Hematopoietic multipotent progenitor cell treated with erythropoietin and hydrocortisone succinate and interleukin-3 and kit ligand, for 8 days (in vitro differentiated cells): ENCODE results near the gene SDHB.

Experiments used
- DNase-seq: peaks from one replicate; pipeline ENCODE4 v3.0.0-alpha.2; 2015

SDHB gene

DNA sequence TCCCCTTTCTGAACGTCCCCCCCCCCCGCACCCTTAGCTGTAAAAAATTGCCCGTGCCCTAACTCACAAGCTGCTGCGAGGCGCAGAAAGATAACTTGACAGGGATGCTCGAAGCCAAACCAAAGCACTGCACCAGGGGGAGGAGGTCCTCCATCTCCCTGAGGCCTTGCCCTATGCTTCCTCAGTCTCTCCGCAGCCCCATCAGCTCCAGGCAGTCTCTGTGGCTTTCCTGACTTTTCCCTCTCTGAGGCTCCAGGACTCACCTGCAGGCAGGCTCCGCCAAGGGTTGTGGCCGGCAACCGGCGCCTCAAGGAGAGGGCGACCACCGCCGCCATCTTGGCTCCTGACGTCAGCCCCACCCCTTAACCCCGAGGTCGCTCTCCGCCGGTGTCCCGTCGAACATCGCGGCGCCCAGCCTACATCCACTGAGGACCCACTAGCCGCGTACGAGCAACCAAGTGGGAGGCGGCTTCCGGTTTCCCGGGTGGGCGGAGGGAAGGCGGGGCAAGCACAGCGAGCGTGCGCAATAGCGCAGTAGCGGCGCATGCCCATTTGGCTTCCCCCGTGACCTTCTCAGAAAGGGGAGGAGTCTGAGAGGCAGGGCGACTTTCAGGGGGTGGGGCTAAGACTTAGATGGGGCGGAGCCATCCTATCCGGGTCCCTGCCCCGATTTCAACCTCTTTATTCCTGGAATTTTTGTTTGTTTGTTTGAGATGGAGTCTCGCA lies at the start of gene SDHB:
Gene SDHB, minus strand, starts transcription at position 348 of the 726 bp plus-strand sequence. Its CDS starts 13 bp downstream, at position 335.
- DNase-seq, result peak; percentile 97

DNA sequence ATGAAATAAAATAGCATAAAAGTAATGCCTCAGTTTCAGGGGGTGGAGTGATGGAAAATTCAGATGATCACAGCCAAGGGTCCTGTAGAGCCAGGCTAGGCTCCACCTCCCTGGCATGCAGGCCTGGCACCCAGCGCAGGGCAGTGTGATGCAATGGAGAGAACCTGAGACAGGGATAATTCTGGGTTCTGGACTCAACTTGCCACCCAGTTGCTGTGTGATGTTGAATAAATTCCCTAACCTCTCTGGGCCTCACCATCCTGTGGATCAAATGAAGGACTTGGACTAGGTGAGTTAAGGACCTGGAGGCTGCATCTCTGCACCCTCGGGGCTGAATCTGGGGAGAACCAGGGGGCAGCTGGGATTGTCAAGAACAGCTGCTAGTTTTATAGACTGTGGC lies 48.4 kb upstream of the SDHB start:
- DNase-seq, result no peak

DNA sequence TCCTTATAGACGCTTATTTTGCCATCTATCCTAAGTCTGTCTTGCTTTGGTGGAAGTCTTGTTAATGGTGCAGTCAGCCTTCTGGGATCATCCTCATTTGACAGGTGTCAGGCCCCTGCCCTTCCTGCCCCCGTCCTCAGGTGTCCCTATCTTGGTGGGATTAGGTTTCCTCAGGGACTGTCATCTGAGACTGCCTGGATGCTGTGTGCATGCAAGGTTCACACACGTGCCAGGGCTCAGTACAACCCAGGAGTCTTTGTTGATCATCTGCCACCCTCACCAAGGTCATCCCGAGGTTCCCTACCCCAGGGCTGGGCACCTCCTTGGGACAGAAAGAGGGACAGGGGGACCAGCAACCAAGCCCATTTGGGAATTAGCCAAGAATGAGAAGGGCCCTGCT lies 47.4 kb upstream of the SDHB start:
- no peak for DNase-seq

DNA sequence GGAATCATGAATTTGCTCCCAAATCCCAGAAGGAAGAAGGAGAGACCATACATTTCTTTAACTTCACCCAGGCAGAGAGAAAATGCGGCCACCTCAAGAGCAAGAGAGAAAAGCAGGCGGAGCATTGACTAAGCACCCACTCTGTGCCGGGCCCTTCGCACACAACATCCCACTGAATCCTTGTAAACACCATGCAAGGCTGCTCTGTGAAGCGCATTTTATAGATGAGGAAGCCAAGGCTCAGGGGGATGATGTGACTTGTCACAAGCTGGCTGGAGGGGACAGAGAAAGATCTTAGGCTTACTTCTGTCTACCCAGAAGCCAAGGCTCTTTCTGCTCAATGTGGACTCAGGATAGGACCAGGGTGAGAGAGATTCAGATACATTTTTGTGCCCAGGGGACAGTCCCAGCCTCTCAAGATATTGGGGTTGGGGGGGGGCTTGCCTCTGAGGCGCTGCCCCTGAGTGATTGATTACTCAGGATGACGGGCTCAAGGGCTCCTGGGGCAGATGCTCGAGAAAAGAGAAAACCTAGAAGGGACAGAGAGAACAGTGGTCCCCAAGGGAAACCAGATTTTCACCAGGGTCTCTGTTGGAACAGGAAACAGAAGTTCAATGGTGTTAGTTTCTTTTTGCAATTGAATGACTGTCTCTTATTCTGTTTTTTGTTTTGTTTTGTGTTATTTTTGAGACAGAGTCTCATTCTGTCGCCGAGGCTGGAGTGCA lies 45.9 kb upstream of the SDHB start:
- DNase-seq, result no peak

DNA sequence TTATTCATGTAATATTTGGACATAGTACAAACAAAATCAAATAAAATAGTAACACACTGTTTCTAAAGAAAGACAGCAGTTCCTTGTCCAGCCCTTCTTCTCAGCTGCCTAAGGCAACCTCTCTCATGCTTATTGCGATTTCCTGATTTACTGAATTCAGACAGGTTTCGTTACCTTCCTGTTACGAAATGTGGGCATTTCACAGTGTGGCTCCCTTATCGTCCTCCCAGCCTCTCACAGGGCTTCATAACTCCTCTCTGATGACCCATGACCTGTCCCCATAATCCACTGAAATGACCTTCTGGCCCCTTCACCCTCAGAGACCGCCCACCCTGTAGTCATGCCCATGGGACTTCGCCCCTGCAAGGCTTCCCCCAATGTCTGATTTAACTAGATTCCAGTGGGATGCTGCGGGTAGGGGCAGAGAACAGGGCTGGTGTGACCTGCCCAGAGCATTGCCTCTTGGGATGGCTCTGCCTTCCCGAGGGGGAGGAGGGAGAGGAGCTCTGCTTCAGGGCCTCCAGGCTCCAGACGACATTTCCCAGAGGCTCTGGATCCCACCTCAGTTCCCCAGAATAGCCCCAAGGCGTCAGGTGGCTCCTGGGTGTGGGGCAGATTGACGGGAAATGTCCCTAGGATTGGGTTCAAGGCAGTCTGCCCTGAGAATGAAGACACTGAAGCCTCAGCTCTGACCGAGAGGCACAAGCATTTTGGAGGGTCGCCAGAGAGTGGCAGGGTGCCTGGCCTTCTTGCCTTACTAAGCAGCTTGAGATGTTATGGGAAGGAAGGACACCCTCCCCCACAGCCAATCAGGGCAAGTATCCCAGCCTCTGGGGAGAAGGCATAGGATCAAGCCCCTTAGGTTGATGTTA lies 44.9 kb upstream of the SDHB start:
- DNase-seq, result no peak

DNA sequence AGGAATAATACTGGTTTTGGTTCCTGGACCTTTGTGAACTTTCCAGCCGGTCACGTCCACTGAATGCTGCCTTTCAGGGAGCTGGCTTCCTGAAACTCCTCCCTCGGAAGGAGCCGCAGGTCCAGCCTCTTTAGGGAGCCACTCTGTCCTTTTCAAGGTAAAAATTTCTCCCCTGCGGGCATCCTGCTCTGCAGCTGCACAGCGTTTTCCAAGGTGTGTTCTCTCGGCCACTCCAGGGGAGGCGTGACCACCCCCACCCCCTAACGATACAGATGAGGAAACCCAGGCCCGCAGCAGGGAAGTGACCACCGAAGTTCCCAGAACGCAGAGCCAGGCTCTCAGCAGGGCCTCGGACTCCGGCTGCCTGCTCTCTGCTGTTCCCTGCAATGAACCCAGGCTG lies 44.0 kb upstream of the SDHB start:
- DNase-seq, result no peak

DNA sequence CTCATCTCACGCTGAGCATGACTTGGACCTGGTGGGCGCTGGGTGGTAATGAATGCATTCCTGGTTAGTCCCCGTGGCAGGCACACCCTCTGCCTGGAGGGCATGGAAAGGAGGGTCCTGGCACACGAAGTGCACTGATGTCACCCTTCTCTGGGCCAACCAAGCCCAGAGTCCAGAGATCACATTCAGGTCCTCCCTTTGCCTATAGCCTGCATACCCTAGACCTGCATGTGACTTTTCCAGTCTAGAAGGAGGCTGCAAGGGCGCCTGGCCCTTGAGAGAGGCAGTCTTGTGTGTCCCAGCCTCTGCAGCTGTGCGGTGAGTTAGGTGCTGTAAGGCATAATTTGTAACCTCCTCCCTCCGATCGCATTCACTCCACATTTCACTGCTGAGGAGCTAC lies 43.3 kb upstream of the SDHB start:
- DNase-seq, result no peak

DNA sequence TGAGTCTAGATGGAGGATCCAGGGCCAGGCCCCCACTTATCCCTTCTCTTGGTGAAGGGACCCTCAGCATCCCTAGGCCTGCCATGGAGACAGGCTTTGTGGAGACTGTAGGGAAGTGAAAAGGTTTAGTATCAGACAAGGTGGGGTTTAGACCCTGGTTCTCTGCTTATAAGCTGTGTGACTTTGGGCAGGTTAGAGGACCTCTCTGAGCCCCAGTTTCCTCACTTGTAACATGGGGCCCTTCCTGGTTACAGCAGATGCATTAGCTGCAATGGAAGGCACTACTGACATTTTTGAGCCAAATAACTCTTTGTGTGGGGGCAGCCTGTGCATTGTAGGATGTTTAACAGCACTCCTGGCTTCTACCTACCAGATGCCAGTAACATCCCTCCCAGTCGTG lies 42.8 kb upstream of the SDHB start:
- no peak for DNase-seq

DNA sequence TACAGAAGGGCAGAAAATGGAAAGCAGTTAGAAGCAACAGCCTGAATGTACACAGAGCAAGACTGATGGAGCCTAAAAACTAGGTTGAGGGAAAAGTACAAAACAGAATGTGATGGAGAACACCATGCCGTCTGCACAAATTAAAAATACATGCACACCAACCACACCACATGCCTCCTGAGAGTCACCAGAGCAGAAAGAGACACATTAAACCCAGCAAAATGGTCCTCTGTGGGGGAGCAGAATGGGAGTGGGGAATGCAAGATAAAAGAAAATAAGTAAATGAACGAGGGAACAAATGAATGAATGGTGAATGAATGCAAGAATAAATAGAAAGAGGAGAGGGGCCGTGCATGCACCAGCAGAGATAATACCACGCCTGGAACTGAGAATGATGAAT lies 41.3 kb upstream of the SDHB start:
- DNase-seq, result no peak

DNA sequence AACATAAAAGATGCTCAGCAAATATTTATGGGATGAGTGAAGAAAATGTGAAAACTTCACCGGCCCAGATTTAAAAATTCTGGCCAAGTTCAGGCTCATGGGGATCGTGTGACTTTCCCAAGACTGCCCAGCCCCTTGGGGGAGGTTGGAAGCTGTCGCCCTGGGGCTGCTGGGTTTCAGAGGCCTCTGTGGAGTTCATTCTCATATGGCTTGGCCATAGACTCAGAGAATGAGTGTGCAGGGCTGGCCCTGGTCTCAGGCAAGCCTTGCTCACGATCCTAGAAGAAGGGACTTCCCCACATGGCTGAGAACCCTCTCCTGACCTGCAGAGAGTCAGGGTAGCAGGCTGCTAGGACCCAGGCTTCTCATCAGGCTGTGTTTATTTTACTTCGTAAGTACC lies 40.8 kb upstream of the SDHB start:
- no peak for DNase-seq

DNA sequence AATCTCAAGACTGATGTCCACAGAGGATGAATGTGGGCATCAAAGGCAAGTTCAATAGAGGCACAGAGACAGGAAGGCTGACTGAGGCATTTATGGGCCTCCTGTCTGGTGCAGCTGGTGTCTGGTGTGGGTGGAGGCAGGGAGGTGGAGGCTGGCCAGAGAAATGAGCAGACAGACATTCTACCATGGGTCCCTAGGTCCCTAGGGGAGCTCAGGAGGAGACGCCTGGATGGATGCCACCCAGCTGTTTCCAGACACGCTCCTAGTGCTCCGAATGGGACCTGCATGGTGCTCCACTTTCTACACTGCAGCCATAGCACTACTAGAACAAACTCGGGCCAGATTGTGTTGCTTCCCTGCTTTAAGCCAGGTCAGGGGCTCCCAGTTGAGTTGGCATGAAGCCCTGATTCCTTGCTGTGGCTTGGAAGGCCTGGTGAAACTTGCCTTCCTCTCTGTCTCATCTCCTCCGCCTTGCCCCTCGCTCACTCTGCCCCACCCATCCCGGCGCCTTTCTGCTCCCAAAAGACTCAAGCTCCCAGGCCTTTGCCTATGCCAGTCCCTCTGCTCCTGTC lies 40.1 kb upstream of the SDHB start:
- no peak for DNase-seq

DNA sequence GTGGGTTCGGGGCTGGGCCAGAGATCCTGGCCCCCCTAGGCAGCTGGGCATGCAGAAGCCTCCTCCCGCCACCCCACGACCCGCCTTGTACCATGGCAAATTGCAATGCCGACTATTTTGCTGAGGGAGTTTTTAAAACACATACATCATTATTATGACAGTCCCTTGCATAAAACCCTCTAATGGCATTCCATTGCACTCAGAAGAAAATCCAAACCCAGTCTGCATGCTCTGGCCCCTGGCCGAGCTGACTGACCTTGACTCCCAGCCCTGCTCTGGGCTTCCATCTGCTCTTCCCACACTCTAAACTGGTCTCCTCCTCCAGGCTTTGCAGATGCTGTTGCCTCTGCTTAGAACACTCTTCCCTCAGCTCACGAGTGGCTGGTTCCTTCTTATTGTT lies 37.4 kb upstream of the SDHB start:
- DNase-seq, result no peak

DNA sequence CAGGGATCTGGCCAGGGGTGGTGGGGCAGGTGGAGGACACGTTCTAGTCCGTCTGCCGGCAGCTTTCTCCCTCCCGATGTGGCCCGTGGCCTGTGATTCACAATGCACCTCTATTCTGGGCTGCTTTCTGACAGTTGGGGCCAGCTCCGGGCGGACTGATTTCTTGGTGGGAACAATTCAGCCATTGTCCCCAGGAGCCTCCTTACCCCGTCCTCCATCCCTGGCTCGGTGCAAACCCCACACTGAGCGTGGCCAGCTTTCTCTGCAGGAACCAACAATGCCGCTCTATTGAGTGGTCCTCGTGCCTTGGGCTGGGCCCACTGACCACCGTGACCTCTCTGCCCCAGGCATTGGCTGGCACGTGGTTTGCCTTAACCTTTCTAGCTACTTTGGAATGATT lies 35.7 kb upstream of the SDHB start:
- DNase-seq, result no peak

DNA sequence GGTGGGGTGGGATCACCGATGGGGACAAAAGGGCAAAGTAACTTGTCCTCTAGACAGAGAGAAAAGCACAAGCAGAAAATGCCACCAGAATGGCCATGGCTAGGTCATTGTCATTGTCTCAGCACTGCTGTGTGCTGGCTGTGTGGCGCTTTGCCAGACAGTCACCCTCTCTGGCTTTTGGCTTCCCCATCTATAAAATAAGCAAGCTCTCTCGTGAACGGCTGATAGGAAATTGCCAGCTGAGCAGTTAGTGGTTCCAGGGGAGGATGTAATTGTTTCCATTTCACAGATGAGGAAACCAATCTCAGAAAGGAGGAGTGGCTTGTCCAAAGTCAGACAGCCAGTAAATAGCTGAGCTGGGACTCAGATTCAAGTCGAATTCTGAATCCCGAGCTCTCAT lies 32.9 kb upstream of the SDHB start:
- DNase-seq, result no peak

DNA sequence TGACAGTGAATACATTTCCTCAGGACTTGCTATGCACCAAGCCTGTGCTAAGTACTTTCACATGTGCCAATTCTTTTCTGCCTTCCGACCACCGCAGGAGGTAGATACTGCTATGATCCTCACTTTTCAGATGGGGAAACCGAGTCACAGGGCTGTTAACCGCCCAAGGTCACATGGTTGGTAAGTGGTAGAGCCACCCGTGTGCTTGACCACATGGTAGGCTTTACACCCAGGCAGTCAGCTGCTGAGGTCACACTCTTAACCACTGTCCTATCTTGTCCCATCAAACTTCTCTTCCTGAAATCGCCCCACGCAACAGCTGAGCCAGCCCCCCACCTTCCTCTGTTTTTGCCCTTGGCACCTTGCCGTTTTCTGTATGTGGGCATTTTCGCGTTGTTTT lies 31.0 kb upstream of the SDHB start:
- DNase-seq, result no peak

DNA sequence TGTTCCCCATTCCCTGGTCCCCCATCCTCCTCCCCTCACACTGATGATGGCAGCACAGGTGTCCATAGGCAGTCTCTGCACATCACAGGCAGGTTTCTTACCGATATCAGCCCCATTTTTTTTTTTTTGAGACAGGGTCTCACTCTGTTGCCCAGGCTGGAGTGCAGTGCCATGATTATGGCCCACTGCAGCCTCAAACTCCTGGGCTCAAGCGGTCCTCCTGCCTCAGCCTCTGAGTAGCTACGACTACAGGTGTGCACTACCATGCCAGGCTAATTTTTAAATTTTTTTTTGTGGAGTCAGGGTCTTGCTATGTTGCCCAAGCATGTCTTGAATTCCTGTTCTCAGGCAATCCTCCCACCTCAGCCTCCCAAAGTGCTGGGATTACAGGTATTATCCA lies 28.9 kb upstream of the SDHB start:
- no peak for DNase-seq

DNA sequence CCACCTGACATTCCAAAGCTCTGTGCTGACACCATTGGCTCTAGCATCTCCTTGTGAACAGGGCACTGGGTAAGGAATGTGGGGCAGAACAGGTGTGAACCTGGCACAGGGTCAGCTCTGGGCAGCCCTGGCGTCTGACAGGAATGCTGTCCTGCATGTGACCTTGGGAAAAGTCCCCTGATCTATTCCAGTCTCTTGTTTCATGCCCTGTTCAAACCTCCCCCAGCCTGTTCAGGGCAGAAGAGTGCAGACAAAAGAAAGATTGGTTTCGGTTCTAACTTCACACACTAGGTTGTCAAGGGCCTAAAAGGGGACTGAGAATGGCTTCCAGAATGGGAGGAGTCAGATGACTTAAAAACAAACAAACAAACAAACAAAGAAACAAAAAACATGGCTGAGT lies 27.6 kb upstream of the SDHB start:
- no peak for DNase-seq

DNA sequence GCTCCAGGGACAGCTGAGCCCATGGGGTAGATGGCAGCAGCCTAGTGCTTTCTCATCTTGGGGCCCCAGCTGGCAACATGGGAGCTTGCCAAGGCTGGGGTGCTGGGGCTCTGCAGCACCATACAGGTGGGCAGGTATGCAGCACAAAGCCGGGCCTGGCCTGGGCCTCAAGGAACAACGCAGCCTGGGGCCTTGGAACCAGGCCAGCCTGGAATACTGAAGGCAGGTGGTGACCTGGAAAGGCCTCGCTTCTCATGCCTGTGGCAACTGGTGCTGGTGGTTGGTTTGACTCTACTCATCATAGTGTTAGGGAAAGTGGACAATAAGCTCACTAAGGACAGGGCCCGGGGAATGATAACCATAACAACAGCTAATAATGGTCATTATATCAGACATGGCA lies 27.0 kb upstream of the SDHB start:
- no peak for DNase-seq

DNA sequence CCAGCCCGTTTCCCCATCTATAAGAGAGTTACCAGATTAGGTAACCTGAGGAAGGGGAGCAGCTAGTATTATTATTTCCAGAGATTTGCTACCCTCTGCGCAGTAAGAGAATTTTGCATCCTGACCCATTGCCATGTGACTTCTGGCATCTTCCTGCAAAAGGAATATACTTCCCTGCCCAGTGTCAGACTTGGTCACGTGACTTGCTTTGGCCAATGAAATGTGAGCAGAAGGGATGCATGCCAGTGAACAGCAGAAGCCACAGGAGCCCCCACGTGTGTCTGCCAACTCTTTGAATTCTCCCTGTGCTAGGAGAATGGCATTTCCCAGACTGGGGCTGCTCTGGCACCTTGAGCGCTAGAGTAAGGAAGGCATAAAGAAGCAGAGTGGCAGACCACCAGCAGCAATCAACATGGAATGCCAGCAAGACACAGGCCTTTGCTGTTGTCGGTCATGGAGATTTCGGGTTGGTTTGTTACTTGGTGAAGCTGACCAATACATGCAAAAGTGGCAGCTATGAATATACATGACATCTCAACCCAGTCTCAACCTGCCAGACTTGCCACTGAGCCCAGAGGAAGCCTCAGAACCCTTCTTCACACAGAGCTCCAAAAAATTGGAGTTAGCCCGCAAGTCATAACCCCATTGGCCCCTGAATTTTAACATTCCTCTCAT lies 26.4 kb upstream of the SDHB start:
- no peak for DNase-seq

DNA sequence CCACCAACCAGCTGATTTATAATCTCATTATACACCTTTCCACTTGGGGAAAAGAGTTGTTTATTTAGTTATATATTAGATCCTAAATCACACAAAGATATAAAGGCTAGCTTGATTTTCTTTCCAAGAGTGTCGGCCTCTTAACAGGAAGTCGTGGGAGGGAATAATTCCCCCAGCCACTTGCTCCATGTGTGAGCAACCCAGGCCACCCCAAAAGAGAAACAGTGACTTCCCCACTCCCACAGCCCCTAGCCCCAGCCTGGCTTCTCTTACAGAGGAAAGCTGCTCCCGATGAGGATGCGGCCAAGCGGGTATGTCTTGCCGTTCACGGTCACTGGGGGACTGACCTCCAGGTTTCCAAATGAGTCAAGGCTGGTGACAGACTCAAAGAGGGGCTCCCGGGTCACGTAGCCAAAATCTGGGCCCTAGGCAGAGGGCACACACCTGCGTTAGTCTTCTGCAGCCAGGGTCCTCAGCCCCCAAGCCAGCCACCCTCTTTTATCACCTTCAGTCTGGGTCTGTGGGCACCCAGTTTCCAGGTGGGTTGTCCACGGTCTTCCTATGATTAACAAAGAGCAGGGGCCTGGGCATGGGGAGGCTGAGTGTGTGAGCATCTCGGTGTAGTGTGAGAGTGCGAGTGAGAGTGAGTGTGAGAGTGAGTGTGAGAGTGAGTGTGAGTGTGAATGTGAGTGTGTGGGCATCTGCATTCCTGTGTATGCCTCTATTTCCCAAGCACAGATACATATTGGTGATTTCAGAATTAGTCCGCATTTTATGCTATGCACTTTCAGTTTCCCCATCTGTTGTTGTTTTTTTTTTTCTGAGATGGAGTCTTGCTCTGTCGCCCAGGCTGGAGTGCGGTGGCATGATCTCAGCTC lies 25.4 kb upstream of the SDHB start:
- no peak for DNase-seq

DNA sequence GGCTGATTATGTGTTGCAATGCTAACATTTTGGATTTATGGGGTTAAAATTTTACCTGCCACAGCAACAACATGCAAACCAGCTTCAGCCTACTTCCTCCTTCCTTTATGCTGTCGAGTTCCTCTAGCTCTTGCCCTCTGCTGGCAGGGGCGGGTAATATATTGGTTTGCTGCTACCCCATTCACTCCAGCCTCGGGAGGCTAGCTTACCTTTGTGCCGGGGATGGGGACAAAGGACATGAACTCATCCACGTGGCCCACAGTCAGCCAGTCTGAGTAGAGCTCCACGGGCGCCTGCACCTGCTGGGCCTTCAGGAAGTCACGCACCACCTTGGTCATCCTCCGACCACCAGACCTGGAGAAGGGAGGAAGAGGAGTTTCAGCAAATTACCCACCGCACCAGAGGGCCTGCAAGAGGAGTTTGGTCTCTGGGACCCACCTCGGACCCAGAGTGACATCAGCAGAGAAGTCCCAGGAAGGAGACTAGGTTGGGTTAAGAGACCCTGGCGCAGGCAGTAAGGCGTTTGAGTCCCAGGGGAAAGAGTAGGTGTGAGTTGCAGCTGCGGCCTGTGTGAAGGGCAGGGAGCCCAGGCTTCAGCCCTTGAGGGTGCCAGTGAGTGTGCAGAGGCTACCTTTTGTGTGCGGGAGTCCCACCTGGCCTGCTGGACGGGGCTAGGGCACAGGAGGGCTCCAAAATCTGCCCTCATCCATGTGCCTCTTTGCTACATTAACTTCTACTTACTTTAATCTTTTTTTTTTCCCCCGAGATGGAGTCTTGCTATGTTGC lies 21.8 kb upstream of the SDHB start:
- DNase-seq, result peak; percentile 43
